CD4-positive, alpha-beta T cell treated with Interleukin-21 for 1 hour (primary cell): ENCODE measurements around the gene PIK3R3.

Source experiments
- DNase-seq: peaks from one replicate; pipeline ENCODE4 v3.0.0-alpha.2; 2020

The PIK3R3 gene

DNA sequence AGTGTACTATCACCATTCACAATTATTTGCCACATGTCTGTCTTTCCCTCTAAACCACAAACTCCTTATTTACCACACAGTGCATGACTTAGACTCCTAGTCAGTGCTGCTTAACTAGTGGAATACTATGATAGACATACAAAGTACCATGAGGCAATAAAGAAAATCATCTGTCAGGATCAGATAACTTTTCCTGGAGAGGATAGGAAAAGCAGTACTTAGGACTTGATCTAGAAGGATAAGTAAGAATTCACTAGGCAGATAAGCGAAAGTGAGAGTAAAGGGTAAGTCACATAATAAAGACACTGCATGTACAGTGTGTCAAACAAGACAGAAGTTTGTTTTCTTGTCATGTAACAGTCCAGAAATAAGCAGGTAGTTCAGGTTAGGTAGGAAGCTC, 21.3 kb upstream of the PIK3R3 start:
- no peak for DNase-seq

GRCh38 chr1:46153228-46153627, 20.8 kb upstream of the PIK3R3 start:
- DNase-seq = no peak

GRCh38 chr1:46152016-46152415, 19.6 kb upstream of the PIK3R3 start:
- DNase-seq = no peak

- no peak for DNase-seq
These were observed 17.7 kb upstream of the PIK3R3 start for GRCh38 chr1:46150085-46150484.

- no peak for DNase-seq
These were observed 15.9 kb upstream of the PIK3R3 start for GRCh38 chr1:46148318-46148717.

DNA sequence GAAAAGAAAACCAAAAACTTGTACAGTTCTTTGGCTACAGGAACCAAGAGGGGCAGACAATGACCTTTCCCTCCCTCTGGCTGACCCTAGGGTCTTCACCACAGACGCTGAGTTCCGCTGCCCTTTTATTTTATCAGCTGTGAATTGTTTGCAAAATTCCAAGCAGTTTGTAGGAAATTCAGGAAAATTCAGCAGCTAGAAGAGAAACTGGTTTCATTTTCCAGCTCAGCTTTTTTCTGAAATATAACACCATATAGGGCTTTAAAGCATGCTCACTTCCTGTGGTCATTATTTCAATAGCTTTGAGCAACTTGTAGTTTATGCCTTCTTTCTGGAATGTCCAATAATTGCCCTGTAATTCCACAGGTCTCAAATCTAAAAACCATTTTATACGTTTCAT, 5.5 kb upstream of the PIK3R3 start:
- no peak for DNase-seq

GRCh38 chr1:46136711-46137110, 4.3 kb upstream of the PIK3R3 start:
- no peak for DNase-seq

GRCh38 chr1:46134660-46135331, 2.4 kb upstream of the PIK3R3 start:
- DNase-seq = no peak

GRCh38 chr1:46133781-46134350, 1.4 kb upstream of the PIK3R3 start:
- no peak for DNase-seq

- DNase-seq = no peak
These were observed 791 bp upstream of the PIK3R3 start for GRCh38 chr1:46133181-46133658.

- peak; percentile 31 for DNase-seq
These were observed 509 bp downstream of the PIK3R3 start for GRCh38 chr1:46131712-46132528.

DNA sequence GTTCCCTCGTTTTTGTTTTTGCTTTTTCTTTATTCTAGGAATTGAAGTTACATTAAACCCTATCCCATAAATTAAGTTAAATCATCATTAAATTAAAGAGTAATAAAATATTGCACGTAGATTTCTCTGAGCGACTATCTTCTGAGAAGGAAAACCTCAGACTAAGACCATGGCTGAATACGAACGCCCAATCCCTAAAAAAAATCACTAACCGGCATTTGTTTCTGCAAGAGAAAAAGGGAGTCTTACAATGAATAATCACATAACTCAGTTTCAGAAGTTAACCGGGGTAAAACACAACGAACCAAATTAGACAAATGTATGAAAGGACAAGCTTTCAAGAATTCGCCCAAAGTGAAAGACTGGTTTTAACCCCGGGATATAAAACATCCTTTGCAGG, 1.3 kb downstream of the PIK3R3 start:
- DNase-seq = no peak

GRCh38 chr1:46130606-46131005, 1.8 kb downstream of the PIK3R3 start:
- no peak for DNase-seq

- DNase-seq = no peak
These were observed 2.3 kb downstream of the PIK3R3 start for GRCh38 chr1:46130121-46130520.

DNA sequence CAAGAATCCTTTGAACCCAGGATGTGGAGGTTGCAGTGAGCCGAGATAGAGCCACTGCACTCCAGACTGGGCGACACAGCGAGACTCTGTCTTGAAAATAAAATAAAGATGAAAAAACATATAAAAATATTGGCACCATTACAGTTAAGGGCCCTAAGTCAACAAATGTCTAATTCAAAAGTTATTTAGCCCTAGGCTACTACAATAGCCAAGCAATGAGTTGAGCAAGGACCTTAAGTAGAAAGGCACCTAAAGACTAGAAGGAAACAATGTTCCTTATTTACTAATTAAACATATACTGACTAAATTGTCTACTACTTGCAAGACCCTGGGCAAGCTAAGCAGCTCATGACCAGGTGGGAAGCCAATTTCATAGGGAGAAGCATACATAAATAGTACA, 4.1 kb downstream of the PIK3R3 start:
- no peak for DNase-seq

- no peak for DNase-seq
These were observed 13.6 kb downstream of the PIK3R3 start for GRCh38 chr1:46118856-46119255.

GRCh38 chr1:46117810-46118494, 14.5 kb downstream of the PIK3R3 start:
- DNase-seq = no peak

- no peak for DNase-seq
These were observed 17.4 kb downstream of the PIK3R3 start for GRCh38 chr1:46114925-46115603.

DNA sequence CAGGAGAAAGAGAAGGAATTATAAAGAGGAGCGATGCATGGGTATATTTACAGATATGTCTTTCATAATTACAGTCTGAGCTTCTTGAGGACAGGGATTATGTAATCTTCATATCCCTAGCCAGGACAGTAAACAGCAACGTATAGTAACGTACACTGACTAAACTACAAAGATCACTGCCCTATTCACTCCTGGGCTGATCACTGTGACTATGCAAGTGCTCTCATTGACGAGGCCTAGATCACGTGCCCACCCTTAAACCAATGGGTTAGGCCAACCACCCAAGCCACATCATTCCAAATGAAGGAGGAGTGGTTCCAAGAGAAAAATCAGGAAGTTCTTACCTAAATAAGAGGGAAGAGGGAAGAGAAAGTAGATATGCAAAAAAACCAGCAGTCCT, 18.5 kb downstream of the PIK3R3 start:
- DNase-seq = no peak

- DNase-seq = no peak
These were observed 20.3 kb downstream of the PIK3R3 start for GRCh38 chr1:46112108-46112507.

- no peak for DNase-seq
These were observed 21.9 kb downstream of the PIK3R3 start for GRCh38 chr1:46110521-46110920.

GRCh38 chr1:46102769-46103476, 29.5 kb downstream of the PIK3R3 start:
- no peak for DNase-seq
